Activated effector memory CD4-positive, alpha-beta T cell treated with Interleukin-2 at 50 U/mL for 16 hours (primary cell): Measurements from ENCODE around the gene CNIH4.
"Not testable (repeated sequence)": the region's sequence is repeated elsewhere in the genome, so short reads cannot be mapped to it uniquely, and the experiment has no call there.

Experiments used
- DNase-seq: peaks from one replicate; pipeline ENCODE4 v3.0.0-alpha.2; 2020

Gene CNIH4

DNA sequence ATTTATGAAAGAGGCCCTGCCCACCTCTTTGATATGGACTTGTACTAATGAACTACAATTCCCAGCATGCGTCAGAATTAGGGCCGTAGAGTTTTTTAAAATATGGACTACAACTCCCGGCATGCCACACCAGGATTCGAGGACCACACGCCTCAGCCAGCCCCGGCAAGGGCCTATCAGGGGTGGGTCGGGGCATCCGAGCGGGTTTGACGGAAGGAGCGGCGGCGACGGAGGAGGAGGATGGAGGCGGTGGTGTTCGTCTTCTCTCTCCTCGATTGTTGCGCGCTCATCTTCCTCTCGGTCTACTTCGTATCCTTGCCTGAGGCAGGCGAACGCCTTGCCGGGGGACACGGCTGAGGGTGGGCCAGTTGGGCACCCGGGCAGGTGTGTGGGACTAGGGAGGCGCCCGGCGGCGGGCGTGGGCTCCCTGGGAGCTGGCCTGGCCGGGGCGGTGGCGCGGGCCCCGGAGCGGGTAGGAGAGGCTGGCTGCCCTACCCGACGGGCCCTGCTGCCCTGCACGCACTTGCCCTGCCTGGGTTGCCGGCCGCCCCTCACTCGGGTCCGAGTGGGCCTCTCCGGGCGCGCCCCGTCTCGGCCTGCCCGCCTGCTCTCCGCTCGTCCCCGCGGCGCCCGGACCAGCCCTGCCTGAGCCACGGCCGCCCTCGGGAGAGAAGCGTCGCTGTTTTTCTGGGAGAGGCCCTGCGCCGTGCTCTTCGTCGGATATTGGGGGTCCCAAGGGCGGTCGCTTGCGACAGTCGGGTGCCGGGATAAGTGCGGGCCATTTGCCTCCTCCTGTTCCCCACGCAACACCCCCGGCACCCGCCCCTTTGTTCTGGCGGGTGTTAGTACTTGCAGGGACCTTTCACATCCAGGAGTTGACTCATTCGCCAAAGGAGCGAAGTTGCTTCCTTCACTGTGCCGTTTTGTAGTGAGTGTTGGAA is at the start of gene CNIH4:
TSS of gene CNIH4 (plus strand) at position 195 of the 941 bp plus-strand sequence. CDS start at position 241, 46 bp downstream.
- DNase-seq, result peak; percentile 88

DNA sequence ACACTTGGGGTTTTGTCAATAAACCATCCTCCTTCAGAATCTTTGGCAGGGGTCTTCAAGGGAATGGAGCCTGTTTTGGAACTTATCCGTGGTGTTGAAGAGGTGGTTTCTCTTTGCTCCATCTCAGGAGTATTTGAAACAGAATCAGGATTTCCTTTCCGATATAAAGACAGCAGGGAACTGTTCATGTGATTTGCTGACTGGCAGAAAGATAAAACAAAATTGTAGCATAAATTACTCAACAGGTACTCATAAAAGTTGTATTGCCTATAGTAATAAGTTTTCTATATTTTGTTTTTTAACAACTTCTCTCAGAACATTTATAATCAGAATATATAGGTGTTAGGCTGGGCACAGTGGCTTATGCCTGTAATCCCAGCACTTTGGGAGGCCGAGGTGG is 48.6 kb upstream of the CNIH4 start:
- no peak for DNase-seq

DNA sequence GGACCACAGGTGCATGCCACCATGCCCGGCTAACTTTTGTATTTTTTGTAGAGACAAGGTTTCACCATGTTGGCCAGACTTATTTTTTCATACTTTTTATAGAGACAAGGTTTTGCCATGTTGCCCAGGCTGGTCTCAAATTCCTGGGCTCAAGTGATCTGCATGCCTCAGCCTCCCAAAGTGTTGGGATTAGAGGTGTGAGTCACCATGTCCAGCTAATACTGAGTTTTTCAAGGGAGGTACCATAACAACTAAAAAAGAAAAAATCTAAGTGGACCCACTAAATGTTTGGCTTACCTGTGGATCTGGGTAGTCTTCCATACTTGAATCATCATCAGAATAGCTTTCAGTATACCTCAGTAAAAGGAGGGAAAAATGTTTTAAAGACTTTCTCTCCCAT is 45.2 kb upstream of the CNIH4 start:
- not testable (repeated sequence) for DNase-seq

DNA sequence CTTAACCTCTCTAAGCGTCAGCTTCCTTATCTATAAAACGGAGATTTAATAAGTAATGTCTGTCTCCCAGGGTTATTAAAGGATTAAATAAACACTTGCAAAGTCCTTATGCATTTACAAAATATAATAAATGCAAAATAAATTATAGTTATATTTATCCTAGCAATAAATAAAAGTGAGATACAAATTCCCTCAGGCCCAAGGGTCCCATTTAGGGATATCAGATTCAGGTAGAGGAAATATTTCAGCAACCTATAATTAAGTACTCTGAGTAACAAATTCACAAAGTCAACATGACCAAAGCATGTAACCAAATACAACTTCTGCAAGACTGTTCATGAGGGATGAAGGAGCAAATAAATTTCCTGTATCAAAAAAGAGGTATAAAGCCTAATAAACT is 44.7 kb upstream of the CNIH4 start:
- no peak for DNase-seq

DNA sequence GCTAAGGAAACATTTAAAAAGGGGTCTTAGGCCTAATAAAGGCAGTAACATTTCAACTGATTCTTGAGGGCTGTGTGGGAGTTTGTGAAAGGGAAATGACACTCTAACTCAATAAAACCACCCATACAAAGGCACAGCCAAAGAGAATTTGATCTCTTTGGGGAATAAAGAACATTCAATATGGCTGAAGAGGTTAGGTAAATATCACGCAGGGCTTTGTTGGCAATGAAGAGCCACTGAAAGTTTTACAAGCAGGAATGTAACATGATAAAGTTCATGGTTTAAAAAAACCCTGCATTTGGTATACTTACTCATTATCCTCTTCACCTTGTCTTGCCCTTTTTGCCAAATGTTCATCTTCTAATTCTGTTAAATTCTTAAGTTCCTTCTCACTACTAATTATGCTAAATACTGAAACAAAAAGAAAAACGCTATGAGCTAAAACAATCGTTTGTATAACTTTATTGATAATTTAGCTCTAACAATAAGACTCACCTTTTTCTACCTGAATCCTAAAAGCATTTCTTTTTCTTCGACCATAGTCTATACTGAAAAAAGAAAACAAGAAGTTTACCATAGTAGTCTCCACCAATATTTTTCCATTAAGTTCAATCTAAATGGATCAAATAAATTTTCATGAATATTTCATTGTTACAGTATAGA is 39.2 kb upstream of the CNIH4 start:
- no peak for DNase-seq

DNA sequence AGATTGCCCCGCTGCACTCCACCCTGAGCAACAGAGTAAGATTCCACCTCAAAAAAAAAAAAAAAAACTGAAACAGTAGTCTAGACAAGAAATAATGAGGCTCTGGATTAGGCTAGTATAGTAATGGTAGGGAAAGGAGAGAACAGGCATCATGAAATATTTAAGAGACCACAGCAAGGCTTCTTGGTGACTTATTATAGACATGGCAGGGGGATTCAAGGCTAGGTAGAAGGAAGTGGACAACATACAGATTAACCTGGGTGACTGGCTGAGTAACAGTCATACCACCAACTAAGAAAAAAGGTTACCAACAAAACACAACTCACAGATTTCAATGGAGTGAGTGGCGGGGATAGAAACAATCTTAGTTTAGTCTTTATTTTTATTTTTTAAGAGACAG is 35.0 kb upstream of the CNIH4 start:
- DNase-seq, result no peak

DNA sequence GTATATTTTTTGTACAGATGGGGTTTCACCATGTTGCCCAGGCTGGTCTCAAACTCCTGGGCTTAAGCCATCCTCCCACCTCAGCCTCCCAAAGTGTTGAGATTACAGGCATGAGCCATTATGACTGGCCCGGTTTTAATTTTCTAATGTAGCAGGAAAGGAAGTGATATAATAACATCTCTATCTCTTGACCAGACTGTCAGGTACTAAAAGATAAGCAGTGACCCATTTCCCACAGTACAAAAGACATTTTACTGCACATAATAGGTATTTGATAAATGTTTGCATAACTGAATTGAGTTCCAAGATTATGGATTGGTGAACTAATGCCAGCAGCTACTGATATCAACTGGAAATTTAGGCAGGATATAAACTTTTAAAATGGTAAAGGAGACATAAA is 30.7 kb upstream of the CNIH4 start:
- no peak for DNase-seq

DNA sequence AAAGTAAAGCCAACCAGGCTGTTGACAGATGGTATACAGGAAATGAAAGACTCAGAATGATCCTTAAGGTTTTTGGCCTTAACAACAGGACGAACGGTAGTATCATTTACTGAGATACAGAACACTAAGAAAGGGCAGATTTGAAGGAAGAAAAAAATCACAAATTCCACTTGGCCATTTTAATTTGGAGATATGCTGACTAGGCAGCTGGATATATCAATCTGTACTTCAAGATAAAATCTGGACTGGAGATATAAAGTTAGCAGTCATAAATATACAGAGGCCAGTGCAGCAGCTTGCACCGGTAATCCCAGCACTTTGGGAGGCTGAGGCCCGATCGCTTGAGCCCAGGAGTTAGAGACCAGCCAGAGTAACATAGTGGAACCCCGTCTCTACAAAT is 28.0 kb upstream of the CNIH4 start:
- DNase-seq, result no peak

DNA sequence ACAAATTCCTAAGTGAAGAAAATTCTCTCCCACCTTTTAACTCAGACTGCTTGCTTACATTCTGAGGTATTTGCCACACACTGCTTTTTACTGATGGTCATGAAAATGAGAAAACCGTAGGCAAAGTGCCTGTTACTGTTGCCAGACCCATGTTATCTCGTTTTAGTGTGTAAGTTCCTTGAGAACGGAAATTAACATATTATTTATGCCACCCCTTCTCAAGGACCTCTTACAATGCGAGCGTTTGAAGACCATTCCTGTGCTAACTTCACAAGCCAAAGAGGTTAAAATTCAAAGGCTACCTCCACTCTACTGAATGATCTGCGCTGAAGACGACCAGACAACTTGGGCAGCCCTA is 27.2 kb upstream of the CNIH4 start:
- no peak for DNase-seq

DNA sequence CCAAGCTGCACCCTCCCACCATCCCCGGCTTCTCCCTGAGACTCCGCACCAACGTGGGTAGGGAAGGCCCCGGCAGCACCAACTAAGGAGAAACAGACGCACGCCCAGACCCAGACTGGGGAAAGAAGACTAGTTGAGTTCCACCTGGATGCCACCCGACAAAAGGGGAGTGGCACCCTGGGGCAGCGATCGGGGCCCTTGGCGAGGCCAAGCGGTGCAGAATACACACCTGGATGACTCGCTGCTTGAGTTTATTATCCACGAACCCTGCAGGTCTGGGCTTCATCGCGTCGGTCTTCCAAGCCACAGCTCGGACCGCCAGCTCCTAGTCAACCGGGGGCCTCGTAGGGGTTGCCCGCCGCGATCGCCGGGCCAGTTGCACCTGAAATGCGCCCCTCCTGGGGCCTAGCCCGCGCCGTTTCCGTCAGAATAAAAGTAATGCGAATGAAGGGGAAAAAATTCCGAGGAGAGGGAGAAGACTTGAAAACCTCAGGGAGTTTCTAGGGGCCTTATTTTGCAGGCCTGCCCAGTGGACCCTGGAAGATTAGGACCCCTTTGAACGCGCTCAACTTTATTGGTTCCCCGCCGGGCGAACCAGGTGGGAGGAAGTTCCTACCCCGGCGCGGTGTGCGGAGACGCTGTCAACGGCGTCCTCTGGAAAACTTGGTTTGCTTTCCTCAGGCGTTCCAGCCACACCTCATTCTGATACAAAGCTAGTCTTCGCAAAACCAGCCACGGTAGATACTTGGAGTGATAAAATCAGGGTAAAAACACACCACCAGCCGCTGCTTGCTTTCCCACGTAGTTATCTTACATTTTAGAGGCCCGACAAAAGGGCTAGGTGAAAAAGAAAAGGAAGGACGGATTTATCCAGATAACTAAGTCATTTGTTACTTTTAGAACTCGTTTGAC is 26.6 kb upstream of the CNIH4 start, which contains the start of gene NVL:
TSS of gene NVL (minus strand) at position 331 of the 912 bp plus-strand sequence. CDS start at position 286, 45 bp downstream.
- DNase-seq, result peak; percentile 74

DNA sequence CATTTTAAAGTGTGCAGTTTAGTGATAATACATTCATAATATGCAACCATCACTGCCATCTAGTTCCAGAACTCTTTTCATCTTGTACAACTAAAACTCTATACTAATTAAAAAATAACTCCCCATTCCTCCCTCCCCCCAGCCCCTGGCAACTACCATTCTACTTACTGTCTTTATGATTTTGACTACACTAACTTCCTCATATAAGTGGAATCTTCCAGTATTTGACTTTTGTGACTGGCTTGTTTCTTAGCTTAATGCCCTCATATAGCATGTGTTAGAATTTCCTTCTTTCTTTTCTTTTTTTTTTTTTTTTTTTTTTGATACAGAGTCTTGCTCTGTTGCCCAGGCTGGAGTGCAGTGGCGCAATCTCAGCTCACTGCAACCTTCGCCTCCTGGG is 25.4 kb upstream of the CNIH4 start:
- no peak for DNase-seq

DNA sequence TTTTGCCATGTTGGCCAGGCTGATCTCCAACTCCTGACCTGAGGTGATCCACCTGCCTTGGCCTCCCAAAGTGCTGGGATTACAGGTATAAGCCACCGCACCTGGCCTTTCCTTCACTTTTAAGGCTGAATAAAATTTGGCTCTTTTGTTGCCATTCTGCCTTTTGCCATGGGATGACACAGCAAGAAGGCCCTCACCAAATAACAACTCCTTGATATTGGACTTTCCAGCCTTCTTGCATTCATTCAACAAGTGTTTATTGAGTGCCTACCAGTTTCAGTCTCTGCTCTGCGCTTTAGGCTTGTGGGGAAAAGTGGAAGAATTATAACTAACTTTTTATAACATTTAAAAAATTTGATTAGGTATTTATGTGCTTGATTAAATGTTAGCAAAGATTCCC is 24.9 kb upstream of the CNIH4 start:
- no peak for DNase-seq

DNA sequence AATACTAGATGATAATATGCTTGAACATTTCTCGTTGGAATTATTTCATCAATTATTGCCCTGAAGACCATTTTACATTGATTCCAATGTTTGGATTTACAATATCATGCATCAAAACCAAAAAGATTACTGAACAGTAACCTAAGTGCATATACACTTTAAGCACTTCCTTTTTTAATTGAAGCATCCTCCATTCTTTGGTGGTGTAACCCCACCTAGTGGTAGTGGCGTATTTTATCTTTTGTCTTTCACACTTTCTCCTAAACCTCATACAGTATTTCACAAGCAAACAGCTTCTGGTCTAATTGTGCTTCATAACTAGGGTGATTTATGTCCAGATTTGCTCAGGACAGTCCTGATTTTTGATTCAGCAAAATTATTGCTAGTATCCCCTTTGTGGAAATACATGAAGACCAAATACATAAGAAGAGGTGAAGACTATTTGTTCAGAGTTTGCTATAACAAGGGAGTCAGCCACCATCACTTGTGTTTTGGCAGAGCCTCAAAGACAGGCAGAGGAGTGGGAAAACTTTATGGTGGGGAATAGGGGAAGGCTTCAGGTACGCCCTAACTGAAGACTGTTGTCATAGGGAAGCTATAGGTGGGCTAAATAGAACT is 23.3 kb upstream of the CNIH4 start:
- DNase-seq, result no peak

DNA sequence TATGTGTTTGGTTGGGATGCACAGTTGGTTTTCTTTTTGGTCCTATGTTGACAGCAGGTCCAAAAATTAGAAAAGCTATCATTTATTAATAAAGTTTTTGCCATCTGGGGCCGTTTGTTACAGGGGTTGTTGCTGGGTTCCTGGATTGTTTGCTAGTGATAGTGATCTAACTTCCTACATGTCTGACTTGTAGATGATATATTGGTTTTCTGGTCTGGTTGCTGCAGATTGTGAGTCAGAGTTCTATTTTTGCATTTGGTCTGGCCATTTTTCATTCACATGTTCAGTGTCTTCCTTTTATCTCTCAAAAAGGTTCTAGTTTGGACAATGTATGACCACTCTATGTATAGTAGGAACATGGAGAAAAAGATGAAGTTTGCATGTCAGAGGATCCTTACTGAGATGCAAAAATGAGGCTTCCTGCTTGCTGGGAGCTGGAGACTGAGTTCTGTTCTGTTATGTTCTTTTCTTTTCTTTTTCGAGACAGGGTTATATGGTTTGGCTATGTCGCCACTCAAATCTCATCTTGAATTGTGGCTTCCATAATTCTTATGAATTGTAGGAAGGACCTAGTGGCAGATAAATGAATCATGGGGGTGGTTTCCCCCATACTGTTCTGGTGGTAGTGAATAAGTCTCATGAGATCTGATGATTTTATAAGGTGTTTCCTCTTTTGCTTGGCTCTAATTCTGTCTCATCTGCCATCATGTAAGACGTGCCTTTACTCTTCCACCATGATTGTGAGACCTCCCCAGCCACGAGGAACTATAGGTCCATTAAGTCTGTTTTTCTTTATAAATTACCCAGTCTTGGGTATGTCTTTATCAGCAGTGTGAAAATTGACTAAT is 22.5 kb upstream of the CNIH4 start:
- DNase-seq, result no peak

DNA sequence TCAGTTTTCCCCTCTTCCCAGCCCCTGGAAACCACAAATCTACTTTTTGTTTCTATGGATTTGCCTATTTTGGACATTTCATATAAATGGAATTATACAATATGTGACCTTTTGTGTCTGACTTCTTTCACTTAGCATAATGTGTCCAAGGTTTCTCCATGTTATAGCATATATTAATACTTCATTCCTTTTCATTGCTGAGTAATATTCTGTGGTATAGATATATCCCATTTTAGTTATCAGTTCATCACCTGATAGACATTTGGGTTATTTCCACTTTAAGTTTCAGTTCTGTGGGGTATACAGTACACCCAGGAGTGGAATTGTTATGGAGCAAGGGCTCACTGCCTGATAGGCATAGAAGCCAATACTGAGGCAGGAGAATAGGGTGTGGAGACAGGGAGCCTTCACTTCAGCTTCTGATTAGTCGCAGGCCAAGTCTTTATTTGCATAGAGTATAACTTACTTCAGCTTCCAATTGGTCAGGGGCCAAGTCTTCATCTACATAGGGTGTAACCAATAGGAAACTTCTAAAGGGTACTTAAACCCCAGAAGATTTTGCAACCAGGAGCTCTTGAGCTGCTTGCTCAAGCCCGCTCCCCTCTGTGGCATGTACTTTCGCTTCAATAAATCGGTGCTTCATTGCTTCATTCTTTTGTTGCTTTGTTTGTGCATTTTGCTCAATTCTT is 18.4 kb upstream of the CNIH4 start:
- DNase-seq, result no peak

DNA sequence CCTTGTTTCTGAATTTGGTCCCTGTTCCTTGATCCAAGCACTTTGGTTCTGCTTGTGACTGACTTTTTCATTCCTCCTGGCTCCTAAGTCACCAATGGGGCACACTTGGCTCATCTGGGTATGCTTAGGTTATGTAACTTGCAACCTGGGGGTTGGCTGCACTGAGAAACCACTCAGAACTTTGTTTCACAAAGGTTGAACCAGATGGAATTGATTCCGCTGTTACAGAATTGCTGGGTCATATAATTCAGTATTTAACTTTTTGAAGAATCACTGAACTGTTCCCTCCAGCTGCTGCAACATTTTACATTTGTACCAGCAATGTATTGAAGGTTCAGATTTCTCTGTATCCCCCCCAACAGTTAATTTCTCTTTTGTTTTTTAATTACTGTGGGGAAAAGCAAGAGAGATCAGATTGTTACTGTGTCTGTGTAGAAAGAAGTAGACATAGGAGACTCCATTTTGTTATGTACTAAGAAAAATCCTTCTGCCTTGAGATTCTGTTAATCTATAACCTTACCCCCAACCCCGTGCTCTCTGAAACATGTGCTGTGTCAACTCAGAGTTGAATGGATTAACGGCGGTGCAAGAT is 17.1 kb upstream of the CNIH4 start:
- DNase-seq, result no peak

DNA sequence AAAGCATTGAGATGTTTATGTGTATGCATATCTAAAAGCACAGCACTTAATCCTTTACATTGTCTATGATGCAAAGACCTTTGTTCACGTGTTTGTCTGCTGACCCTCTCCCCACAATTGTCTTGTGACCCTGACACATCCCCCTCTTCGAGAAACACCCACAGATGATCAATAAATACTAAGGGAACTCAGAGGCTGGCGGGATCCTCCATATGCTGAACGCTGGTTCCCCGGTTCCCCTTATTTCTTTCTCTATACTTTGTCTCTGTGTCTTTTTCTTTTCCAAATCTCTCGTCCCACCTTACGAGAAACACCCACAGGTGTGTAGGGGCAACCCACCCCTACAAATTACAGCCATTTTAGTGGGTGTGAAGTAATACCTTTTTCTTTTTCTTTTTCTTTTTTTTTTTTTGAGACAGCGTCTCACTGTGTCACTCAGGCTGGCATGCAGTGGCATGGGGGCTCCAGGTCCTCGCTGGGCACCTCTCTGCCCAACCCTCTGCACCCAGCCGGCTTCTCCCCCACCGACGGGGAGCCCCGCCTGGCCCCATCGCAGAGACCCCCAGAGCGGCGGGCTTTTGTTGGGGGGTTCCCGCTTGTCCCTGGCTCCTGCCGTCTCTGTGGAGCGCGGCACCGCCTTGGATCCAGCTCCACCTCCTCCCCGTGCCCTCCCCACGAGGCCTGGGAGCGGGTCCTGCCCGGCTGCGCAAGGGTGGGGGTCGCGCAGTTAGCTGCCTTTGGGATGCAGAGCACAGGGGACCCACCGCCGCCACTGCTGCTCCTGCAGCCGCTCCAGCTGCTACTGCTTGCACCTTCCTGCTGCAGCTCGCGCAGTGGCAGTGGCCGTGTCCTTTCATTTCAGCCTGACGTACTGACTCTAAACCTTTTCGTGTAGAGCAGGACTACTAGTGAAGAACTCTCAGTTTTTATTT is 16.0 kb upstream of the CNIH4 start:
- peak; percentile 22 for DNase-seq

DNA sequence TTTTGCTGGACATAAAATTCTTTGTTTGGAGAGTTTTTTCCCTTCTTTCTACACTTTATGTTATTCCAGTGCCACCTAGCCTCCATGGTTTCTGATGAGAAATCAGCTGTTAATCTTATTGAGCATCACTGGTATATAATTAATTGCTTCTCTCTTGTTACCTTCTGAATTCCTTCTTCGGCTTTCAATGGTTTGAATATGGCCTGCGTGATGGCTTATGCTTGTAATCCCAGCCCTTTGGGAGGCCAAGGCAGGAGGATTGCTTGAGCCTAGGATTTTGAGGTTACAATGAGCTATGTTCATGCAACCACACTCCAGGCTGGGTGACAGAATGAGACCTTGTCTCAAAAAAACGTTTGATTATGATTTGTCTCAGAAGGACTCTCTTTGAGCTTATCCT is 13.0 kb upstream of the CNIH4 start:
- no peak for DNase-seq

DNA sequence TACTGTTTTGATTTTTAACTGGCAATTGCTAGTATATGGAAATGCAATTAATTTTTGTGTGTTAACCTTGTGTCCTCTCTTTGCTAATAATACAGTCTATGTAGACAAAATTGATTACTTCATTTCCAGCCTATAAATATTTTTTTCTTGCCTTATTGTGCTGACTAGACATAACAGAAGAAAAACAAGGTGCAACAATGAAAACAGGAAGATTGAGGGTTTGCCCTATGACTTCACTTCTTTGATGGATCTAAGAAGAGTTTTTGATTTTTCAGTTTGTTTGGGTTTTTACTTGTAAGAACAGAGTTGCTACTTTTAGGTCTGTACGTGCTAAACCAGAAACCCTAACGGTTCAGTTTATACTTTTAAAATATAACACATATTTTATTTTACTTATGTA is 8.5 kb upstream of the CNIH4 start:
- no peak for DNase-seq

DNA sequence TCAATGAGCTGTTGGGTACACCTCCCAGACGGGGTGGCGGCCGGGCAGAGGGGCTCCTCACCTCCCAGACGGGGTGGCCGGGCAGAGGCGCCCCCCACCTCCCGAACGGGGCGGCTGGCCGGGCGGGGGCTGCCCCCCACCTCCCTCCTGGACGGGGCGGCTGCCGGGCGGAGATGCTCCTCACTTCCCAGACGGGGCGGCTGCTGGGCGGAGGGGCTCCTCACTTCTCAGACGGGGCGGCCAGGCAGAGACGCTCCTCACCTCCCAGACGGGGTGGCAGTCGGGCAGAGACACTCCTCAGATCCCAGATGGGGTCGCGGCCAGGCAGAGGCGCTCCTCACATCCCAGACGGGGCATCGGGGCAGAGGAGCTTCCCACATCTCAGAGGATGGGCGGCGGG is 7.0 kb upstream of the CNIH4 start:
- DNase-seq, result not testable (repeated sequence)
